Immature natural killer cell (primary cell): Measurements from ENCODE around the gene FOXP1. TPM values are rescaled to one million over a fixed set of nuclear protein-coding genes. Genes with fewer than 3 reads are reported as not detected.

Experiments
- DNase-seq, 3 donors: peaks; one replicate each; pipeline ENCODE4 v3.0.0; 2022; ENCODE audit warnings: mixed read lengths in 1 of 3
- H3K27ac Mint-ChIP-seq, 6 donors: one replicate each; pipeline ENCODE4 v1.8.0; 2020; ENCODE audit warnings: mixed read lengths in 6 of 6, mild to moderate bottlenecking in 5 of 6, inconsistent platforms in 4 of 6, moderate library complexity in 3 of 6
- H3K27me3 Mint-ChIP-seq, 3 donors: one replicate each; pipeline ENCODE4 v1.8.0; 2020 to 2021; ENCODE audit warnings: low read depth in 3 of 3, mild to moderate bottlenecking in 3 of 3, mixed read lengths in 3 of 3, moderate library complexity in 3 of 3, inconsistent platforms in 1 of 3
- H3K36me3 Mint-ChIP-seq, 3 donors: one replicate each; pipeline ENCODE4 v1.8.0; 2020; ENCODE audit warnings: mixed read lengths in 3 of 3, inconsistent platforms in 2 of 3, mild to moderate bottlenecking in 2 of 3
- H3K4me1 Mint-ChIP-seq, 2 donors: one replicate each; pipeline ENCODE4 v1.8.0; 2020; ENCODE audit warnings: inconsistent platforms in 2 of 2, mild to moderate bottlenecking in 2 of 2, mixed read lengths in 2 of 2, moderate library complexity in 1 of 2
- H3K4me3 Mint-ChIP-seq, 5 donors: one replicate each; pipeline ENCODE4 v1.8.0; 2020; ENCODE audit warnings: mild to moderate bottlenecking in 5 of 5, mixed read lengths in 5 of 5, inconsistent platforms in 3 of 5, moderate library complexity in 3 of 5
- H3K9me3 Mint-ChIP-seq, 6 donors: one replicate each; pipeline ENCODE4 v1.8.0; 2020; ENCODE audit warnings: mild to moderate bottlenecking in 6 of 6, mixed read lengths in 6 of 6, inconsistent platforms in 4 of 6, moderate library complexity in 3 of 6
- polyA plus RNA-seq, 3 donors: library from polyadenylated mRNA; unstranded; fragments of 300-500 nt; fragmentation: Illumina TruSeq; gene quantifications; one replicate each; pipeline ENCODE4 v1.2.3, GENCODE V29; 2021

Gene FOXP1
- polyA plus RNA-seq, 3 donors from 2014 or later, result 68.2 to 133 (median 84.0) TPM

DNA sequence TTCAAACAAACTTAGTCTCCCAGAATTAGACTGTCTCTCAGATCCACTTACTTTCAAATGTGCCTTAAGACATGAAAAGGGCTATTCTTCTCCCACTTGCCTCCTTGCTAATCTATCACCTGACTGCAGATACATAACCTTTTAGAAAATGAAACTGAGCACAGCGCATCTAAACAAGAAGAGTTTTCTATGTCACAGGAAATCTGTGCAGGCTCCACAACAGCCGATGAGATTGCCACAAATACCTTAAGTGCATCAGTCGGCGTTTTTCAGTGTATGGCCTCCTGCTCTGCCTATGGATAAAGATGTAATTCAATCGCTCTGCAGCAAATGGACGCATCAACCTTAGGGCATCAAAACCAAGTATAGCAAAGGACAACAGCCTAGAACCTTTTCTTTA lies 544.2 kb downstream of the FOXP1 start:
- Mint-ChIP-seq H3K4me3 (peak overlapping the region; percentile 31 to 72 (median 48)), H3K4me1 (peaks cover 54 to 75% of the 10 kb centered on the region in 2 donors), H3K36me3 (peaks cover 6 to 17% (median 16%) of the 10 kb centered on the region in 3 donors), H3K27me3 (no peaks in the 10 kb centered on the region), H3K9me3 (no peaks in the 10 kb centered on the region), H3K27ac (peak overlapping the region; percentile 46 to 86 (median 81))
- DNase-seq, result peak; percentile 10 to 18 (median 15)

DNA sequence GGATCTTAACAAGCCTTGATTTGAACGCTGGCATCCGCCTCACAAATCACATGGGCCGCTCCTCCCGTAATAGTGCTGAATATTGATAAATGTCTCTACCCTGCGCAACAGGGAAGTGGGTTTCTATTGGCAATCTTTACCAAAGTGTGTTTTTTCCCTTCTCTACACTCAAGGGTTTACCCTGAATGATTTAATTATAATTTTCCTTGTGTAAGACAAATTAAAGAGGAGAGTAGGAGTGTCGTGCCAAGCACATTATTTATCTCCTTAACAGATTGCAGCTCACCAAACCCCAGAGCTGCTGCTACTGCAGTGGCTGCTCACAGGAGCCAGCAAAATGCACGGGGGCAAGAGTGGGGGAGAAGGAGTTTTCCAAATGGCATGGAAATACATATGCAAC lies 545.8 kb downstream of the FOXP1 start:
- Mint-ChIP-seq H3K36me3 (peaks cover 6 to 15% (median 12%) of the 10 kb centered on the region in 3 donors), H3K4me1 (peaks cover 64 to 78% of the 10 kb centered on the region in 2 donors), H3K9me3 (no peaks in the 10 kb centered on the region), H3K27ac (peak overlapping the region in 4 of 6 donors; percentile 1 to 58 (median 37)), H3K27me3 (no peaks in the 10 kb centered on the region), H3K4me3 (no peak overlapping the region)
- DNase-seq, result no peak

DNA sequence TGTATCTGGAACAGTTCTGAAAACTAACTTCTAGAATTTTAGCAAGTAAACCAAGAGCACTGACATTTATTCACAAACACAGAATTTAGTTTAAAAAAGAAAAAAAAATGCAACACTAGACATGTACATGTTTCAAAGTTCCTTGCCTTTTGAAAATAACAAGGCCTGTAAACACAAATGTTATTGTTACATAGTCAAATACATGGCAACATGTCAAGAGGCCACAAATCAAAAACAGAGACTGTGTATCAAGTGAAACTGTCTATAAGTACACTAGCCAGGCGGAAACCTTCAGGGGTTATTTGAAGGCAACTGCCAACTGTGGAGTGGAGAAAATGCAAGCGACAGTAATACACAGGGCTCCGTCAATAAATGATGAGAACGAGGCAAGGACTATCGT lies 547.6 kb downstream of the FOXP1 start:
- no peak for DNase-seq
- Mint-ChIP-seq H3K27me3 (no peaks in the 10 kb centered on the region), H3K4me3 (no peak overlapping the region), H3K9me3 (no peaks in the 10 kb centered on the region), H3K27ac (peak overlapping the region in 3 of 6 donors; percentile 58 to 79 (median 78)), H3K4me1 (peaks cover 71 to 96% of the 10 kb centered on the region in 2 donors), H3K36me3 (peaks cover 6 to 12% (median 9%) of the 10 kb centered on the region in 3 donors)

DNA sequence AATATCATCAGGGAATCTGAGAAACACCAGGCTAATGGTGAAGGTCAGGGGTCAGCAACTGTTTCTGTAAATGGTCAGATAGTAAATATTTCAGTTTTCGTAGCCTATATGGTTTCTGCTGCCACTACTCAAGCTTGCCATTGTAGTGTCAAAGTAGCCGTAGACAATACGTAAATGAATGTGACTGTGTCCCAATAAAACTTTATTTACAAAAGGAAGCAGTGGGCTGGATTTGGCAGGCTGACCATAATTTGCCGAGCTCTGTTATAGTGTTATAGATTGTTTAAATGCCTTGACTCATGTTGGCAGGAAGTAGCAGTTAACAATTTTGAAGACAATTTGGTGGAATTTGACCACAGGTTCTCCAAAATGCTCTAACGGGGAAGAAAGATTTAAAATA lies 548.2 kb downstream of the FOXP1 start:
- H3K27ac Mint-ChIP-seq, result peak overlapping the region in 5 of 6 donors; percentile 58 to 79 (median 74)
- H3K36me3 Mint-ChIP-seq, result peaks cover under 1 to 7% (median 4%) of the 10 kb centered on the region in 3 donors
- DNase-seq, result no peak
- H3K9me3 Mint-ChIP-seq, result no peaks in the 10 kb centered on the region
- H3K4me3 Mint-ChIP-seq, result peak overlapping the region in 1 of 5 donors; percentile 57
- peaks cover 70 to 96% of the 10 kb centered on the region in 2 donors for H3K4me1 Mint-ChIP-seq
- H3K27me3 Mint-ChIP-seq, result no peaks in the 10 kb centered on the region

DNA sequence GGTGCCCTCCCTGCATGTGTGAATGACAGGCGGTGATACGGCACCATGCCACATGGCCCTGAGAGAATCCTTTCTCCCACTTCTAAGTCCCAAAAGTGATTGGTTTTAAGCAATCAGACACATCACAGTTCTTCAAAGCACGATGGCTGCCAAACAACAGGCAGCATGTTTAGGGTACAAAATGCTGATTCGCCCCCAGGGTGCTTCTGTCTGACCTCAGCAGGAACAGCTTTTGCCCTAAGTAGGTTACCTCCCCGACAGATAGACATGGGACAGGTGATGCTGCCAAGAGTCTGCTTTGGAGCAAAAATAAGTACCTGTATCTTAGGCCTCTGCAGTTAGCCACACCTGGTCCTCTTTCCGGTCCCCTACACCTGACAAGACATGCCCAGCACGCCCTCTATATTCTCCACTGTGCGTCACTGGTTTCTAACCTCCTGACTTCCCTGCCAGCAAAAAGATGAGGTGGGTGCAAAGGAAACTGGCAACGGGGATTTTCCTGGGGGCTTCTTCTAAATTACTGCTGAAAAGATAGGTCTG lies 549.8 kb downstream of the FOXP1 start:
- Mint-ChIP-seq H3K4me1 (peaks cover 59 to 83% of the 10 kb centered on the region in 2 donors), H3K36me3 (no peaks in the 10 kb centered on the region), H3K27ac (peak overlapping the region in 4 of 6 donors; percentile 10 to 42 (median 32)), H3K4me3 (no peak overlapping the region), H3K27me3 (no peaks in the 10 kb centered on the region), H3K9me3 (no peaks in the 10 kb centered on the region)
- DNase-seq, result no peak

DNA sequence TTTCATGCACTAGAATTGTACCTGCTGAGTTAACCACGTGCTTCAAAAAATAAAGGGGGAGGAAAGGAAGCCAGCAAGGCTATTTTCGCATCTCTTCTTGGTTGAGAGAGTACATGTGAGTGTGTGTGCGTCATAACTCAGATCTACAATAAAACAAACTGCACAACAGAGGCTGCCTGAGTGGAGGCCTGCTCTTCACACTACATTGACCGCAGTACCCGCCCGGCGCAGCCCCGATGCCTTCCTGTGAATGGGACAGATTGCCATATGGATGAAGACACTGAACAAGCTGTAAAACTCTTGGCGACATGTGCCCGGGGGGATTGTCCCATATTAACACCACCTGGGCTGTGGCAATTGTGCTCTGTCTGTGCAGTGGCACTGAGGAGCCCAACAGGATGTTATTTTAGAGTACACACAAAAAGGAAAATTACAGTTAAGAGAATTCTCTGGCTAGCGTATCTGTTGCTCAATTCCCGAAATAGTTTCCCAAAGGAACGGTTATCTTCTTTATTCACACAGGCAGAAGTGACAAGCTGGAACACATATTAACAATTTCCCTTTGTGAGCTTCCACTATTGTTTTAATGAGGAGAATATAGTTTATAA lies 551.5 kb downstream of the FOXP1 start:
- DNase-seq, result no peak
- Mint-ChIP-seq H3K9me3 (no peaks in the 10 kb centered on the region), H3K27ac (peak overlapping the region in 1 of 6 donors; percentile 56), H3K27me3 (no peaks in the 10 kb centered on the region), H3K4me3 (no peak overlapping the region), H3K4me1 (peaks cover 53 to 83% of the 10 kb centered on the region in 2 donors), H3K36me3 (no peaks in the 10 kb centered on the region)

DNA sequence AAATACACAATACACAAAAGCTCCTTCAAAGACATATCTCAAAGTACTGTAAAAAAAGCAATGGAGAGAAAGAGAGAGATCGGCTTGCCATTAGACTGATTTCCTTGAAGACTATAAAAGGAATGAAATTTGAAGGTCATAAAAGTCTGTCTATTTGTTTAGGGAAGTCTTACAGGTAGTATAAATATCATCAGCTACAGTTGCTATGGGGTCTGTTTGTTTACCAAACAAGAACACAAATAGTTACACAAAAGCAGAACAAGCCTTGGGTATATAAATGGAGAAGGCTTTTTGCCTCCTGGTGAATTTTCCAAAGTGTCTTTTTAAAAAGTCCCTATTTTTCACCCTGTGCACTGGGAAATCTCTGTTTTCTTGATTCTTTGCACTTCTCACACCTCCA lies 552.3 kb downstream of the FOXP1 start:
- H3K4me1 Mint-ChIP-seq, result peaks cover 59 to 83% of the 10 kb centered on the region in 2 donors
- H3K4me3 Mint-ChIP-seq, result no peak overlapping the region
- H3K36me3 Mint-ChIP-seq, result no peaks in the 10 kb centered on the region
- DNase-seq, result no peak
- H3K27me3 Mint-ChIP-seq, result no peaks in the 10 kb centered on the region
- no peaks in the 10 kb centered on the region for H3K9me3 Mint-ChIP-seq
- H3K27ac Mint-ChIP-seq, result peak overlapping the region in 1 of 6 donors; percentile 56

DNA sequence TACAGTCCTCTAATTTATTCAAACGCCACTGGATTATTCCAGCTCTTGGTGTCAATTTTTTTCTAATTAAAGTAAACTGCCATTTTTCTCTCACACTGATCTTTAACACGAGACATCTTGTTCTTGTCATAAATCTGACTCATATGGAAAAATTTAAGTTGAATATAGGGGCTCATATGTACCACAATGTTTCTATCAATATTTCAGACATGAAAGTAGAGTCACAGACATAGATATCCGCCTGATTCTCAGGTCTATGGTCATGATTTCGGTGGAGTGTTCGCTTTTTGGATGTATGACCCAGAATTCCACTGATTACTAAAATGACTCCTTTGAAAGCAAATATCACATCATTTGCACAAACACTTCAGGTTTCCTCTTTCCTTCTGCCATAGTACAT lies 552.8 kb downstream of the FOXP1 start:
- H3K9me3 Mint-ChIP-seq, result no peaks in the 10 kb centered on the region
- no peak for DNase-seq
- H3K4me3 Mint-ChIP-seq, result no peak overlapping the region
- H3K27ac Mint-ChIP-seq, result peak overlapping the region in 2 of 6 donors; percentile 21 to 56
- no peaks in the 10 kb centered on the region for H3K36me3 Mint-ChIP-seq
- H3K27me3 Mint-ChIP-seq, result no peaks in the 10 kb centered on the region
- peaks cover 60 to 83% of the 10 kb centered on the region in 2 donors for H3K4me1 Mint-ChIP-seq

DNA sequence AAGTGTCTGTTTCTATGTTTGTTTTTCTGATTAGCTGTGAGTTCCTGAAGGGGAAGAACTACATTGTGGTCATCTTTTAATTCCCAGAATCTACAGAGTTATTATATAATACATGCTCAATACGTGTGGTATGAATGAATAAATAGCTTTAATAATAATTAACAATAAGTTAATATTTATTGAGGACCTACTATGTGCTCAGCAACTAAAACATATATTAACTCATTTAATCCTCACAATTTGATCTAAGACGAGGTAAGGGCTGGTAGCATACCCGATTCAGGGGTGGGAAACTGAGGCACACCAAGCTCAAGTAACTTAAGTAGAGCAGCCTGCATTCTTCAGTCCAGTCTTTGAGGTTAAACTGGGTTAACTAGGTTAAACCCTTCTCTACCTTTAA lies 553.8 kb downstream of the FOXP1 start:
- H3K9me3 Mint-ChIP-seq, result no peaks in the 10 kb centered on the region
- no peaks in the 10 kb centered on the region for H3K27me3 Mint-ChIP-seq
- peaks cover 60 to 83% of the 10 kb centered on the region in 2 donors for H3K4me1 Mint-ChIP-seq
- H3K27ac Mint-ChIP-seq, result peak overlapping the region in 1 of 6 donors; percentile 56
- DNase-seq, result no peak
- no peak overlapping the region for H3K4me3 Mint-ChIP-seq
- H3K36me3 Mint-ChIP-seq, result no peaks in the 10 kb centered on the region

DNA sequence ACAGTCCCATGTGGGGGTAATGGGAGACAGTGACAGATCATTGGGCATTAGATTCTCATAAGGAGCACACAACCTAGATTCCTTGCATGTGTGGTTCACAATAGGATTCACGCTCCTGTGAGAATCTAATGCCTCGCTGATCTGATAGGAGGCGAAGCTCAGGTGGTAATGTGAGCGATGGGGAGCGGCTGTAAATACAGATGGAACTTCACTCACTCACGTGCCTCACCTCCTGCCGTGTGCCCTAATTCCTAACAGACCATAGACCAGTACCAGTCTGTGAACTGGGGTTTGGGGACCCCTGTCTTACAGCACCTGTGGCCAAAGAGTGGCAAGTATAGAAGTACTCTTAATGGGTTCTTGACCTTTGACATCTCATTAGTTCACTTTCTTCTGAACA lies 554.7 kb downstream of the FOXP1 start:
- Mint-ChIP-seq H3K4me1 (peaks cover 59 to 83% of the 10 kb centered on the region in 2 donors), H3K4me3 (no peak overlapping the region), H3K9me3 (no peaks in the 10 kb centered on the region), H3K27me3 (no peaks in the 10 kb centered on the region), H3K27ac (peak overlapping the region in 2 of 6 donors; percentile 12 to 56), H3K36me3 (no peaks in the 10 kb centered on the region)
- DNase-seq, result no peak

DNA sequence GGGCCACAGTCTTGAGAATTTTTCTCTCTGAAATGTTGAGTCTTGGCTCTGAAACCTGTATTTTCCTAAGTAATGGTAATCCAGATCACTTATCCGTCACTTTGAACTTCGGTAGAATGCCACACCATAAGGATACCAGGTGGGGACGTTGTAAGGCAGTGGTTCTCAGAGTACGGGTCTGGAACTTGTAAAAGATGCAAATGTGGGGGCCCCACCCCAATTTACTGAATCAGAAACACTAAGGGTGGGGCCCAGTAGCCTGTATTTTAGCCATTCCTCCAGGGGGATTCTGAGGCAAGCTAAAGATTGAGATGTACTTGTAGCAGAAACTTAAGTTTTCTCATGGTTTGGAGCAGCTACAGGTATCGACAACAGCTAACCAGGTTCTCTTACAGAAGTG lies 555.3 kb downstream of the FOXP1 start:
- H3K4me3 Mint-ChIP-seq, result no peak overlapping the region
- no peaks in the 10 kb centered on the region for H3K9me3 Mint-ChIP-seq
- no peaks in the 10 kb centered on the region for H3K27me3 Mint-ChIP-seq
- no peaks in the 10 kb centered on the region for H3K36me3 Mint-ChIP-seq
- H3K27ac Mint-ChIP-seq, result no peak overlapping the region
- DNase-seq, result no peak
- peaks cover 58 to 83% of the 10 kb centered on the region in 2 donors for H3K4me1 Mint-ChIP-seq

DNA sequence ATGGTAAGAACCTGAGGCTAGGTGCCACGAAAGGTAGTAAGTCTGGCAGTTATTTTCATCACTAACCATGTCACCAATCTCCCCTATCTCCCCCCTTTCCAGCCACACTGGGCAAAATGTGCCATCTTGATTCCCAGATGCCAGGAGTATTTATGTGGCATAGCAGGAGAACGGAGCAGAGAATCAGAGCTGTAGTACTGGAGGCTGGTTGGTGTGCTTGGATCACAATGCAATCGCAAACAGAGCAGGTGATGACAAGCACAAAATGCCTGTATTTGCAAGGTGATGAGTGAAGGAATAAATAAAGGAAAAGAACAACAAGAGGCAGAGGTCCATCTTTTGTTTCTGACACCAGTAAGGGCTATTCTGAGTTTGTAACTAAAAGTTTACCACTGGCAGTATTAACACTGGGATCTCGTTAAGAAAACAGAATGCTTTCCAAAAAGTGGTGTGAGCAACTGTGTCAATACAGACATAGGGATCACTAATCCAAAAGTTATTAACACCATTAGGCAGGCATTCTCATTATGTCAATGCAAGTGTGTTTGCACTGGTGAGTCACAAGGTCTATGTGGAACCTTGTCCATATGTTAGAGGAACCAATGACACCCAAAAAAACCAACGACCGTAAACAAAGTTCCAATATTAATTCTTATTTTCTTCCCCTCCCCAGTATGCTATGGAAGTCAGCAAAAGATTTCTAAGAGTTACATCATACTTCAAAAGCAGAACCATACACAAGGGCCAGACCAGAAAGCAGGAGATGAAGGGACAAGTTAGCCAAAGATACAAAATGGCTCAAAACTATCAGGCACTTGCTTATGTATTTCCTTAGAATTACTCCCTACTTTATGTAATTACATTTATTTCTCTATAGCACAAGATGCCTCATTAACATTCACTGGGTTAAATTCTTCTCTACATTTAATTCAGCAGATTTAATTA lies 556.6 kb downstream of the FOXP1 start:
- H3K27ac Mint-ChIP-seq, result peak overlapping the region in 5 of 6 donors; percentile 14 to 62 (median 56)
- no peaks in the 10 kb centered on the region for H3K27me3 Mint-ChIP-seq
- peaks cover 55 to 80% of the 10 kb centered on the region in 2 donors for H3K4me1 Mint-ChIP-seq
- DNase-seq, result no peak
- H3K4me3 Mint-ChIP-seq, result no peak overlapping the region
- H3K9me3 Mint-ChIP-seq, result no peaks in the 10 kb centered on the region
- no peaks in the 10 kb centered on the region for H3K36me3 Mint-ChIP-seq

DNA sequence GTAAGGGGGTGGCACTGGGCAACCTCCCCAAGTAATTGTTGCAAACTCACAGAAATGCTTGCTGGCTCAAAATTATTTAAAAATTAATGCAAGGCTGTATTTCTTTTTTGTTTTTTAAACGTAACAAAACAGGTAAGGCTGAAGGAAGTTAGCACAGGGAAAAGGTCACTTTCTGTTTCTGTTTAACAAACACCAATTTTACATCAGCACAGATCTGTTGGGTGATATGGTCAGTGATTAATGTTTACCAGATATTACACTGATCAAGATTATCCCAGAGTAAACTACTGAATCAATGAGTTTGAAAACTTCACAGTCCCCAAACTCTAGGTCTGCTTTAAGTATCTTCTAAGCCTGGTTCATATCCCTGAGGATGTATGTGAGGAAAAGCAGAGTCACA lies 558.0 kb downstream of the FOXP1 start:
- Mint-ChIP-seq H3K36me3 (no peaks in the 10 kb centered on the region), H3K27ac (peak overlapping the region in 5 of 6 donors; percentile 5 to 82 (median 64)), H3K4me1 (peaks cover 57 to 80% of the 10 kb centered on the region in 2 donors), H3K4me3 (peak overlapping the region in 3 of 5 donors; percentile 3 to 8 (median 8)), H3K27me3 (peaks cover 0 to 3% (median 0%) of the 10 kb centered on the region in 3 donors), H3K9me3 (no peaks in the 10 kb centered on the region)
- DNase-seq, result no peak

DNA sequence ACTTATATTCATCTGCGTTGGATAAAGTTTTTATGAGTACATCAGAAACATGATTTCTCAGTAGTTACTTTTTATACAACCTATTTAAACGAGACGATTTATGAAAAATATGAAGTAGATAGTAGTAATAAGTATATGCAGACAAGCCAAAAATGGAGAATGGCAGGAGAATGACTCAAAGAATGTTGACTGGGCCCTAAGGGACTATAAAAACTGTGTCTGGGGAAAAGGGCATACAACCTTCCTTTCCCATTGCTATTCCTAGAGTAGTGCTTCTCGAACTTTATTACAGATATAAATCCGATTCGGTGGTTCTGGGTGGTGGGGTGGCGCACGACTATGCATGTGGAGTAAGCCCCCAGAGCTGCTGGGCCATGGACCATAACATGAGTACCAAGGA lies 558.5 kb downstream of the FOXP1 start:
- no peaks in the 10 kb centered on the region for H3K9me3 Mint-ChIP-seq
- DNase-seq, result no peak
- H3K4me1 Mint-ChIP-seq, result peaks cover 55 to 78% of the 10 kb centered on the region in 2 donors
- H3K4me3 Mint-ChIP-seq, result peak overlapping the region in 2 of 5 donors; percentile 3 to 8
- peaks cover 0 to 3% (median 0%) of the 10 kb centered on the region in 3 donors for H3K27me3 Mint-ChIP-seq
- H3K27ac Mint-ChIP-seq, result peak overlapping the region in 5 of 6 donors; percentile 5 to 82 (median 64)
- H3K36me3 Mint-ChIP-seq, result no peaks in the 10 kb centered on the region
